D721Med (cell line): ENCODE measurements around the gene KDM5C.

Experiments used
- DNase-seq: peaks from one replicate; pipeline ENCODE4 v3.0.0; 2011; ENCODE audit warnings: low spot score; ENCODE audit not compliant: insufficient read length
- FAIRE-seq: peaks from 2 replicates; lab custom pipeline; 2011; peaks lifted over from hg19 to GRCh38; lab: Jason Lieb, UNC
- TF ChIP-seq, protein P1 (sequence below): IDR thresholded peaks from 2 replicates; pipeline ENCODE4 v1.5.1; 2012; ENCODE audit warnings: mild to moderate bottlenecking, control low read depth; ENCODE audit not compliant: insufficient read depth; ENCODE audit errors: missing control alignments

KDM5C gene

DNA sequence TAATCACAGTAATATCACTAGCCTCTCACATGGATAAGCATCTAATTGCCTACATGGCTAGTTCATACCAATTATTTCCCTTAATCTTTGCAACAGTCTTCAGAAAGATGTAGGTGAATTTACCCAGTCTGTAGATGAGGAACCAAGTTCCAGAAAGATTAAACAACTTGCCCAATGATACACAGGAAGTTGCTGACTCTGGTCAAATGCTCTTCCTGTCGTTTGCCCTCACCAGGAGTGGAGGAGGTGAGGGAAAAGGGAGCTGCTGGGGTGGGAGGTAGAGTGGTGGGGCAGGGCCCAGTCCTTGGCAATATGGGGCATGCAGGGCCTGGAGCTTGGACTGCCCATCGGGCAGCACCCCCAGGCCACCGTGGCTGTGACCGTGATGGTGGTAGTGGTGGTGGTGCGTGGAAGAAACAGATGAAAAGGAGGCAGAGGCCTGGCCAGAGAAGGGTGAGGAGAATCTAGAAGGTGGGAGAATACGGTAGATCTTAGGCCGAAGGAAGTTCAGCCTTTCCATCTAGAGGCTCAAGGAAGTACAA is 2.3 kb upstream of the KDM5C start:
- TF ChIP-seq, protein P1, sequence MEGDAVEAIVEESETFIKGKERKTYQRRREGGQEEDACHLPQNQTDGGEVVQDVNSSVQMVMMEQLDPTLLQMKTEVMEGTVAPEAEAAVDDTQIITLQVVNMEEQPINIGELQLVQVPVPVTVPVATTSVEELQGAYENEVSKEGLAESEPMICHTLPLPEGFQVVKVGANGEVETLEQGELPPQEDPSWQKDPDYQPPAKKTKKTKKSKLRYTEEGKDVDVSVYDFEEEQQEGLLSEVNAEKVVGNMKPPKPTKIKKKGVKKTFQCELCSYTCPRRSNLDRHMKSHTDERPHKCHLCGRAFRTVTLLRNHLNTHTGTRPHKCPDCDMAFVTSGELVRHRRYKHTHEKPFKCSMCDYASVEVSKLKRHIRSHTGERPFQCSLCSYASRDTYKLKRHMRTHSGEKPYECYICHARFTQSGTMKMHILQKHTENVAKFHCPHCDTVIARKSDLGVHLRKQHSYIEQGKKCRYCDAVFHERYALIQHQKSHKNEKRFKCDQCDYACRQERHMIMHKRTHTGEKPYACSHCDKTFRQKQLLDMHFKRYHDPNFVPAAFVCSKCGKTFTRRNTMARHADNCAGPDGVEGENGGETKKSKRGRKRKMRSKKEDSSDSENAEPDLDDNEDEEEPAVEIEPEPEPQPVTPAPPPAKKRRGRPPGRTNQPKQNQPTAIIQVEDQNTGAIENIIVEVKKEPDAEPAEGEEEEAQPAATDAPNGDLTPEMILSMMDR, result no peak
- DNase-seq, result no peak
- no peak for FAIRE-seq

DNA sequence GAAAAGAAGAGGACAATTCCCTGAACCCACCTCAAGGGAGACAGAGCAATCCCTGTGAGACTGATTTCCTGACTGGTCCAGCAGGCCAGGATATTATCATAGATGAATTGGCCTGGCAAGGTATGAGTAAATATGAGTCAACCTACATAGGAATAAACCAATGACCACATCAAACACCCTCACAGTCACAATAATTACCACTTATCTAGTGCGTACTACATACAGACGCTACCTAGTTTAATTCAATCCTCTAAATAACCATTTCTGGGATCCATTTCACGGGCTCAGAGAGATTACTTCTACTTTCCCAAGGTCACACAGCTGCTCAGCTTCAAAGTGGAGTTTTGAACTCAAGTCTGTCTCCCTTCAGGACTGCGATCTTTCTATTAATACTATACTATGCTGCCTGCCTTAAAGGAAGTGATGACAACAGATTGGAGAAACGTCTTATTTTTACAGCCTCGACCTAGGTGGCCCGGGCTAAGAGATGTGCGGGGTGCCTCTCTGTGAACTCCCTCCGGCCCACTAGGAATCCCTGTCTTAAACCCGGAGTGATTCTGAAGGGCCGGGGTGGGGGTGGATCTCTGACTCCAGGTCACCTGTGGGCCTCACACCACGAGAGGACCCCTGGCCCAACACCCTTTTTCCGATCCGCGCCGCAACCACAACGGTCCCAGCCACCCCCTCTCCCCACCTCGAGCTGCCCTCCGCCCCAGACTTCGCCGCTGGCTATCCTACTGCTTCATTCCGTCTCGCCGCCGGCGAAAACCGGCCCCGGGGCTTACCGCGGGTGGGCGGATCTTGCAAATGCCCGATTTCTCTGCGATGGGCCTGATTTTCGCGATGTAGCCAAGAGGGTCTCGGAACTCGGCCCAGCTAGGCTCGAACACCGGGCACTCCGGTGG is 800 bp downstream of the KDM5C start:
- FAIRE-seq (no peak), DNase-seq (no peak)
- TF ChIP-seq, protein P1, result no peak

DNA sequence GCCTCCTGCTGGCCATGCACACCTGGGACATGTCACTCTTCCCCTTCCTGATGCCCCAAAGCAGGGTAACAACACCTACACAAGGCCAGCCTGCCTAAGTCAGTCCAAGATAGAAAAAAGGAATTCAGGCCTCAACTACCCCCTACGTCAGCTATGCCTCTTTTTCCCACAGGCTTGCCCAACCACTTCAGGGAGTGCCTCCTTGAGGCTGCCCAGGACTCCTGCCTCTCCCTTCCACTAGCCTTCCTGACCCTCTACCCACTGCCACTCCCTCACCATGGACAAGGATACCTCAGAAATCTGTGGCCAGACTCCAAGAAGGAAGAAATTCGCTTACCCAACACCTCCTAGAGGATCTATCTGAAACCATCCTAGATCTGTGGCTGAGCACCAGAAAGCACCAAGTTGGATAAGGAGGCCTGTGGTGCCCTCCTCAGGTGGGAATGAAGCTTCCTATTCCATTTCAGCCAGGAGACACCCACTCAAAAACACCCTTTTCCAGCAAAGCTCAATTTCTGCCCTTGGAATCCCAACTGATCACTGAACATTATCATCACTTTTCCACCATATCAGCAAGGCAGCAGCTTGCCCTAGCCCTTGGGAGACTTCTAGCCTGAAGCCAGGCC is 1.8 kb downstream of the KDM5C start:
- FAIRE-seq, result no peak
- DNase-seq, result no peak
- TF ChIP-seq, protein P1, result no peak

DNA sequence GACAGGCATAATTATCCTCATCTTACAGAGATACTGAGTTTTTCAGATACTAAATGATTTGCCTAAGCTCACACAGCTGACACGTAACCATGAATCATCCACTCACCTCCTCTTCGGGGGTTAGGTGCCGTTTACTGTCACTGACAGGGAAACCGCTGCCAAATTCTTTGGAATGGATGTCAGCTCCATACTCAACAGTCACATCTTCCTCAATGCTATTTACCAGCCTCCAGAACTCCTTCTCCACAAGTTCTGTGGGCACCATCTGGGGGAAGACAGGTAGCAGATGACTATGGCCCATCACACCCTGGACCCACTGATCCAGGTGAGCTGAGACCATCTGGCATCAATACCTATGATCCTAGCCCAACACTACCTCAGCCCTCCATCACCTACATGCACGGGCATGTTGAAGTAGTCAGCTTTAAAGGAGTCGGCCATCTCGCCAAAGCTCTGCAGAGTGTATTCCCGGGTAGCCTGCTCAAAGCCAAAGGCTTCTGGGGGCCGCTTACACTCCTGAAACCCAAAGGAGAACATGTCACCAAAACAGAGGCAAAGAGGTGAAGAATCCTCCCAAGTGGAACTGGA is 13.5 kb downstream of the KDM5C start:
- FAIRE-seq (no peak), DNase-seq (no peak)
- TF ChIP-seq, protein P1, result no peak

DNA sequence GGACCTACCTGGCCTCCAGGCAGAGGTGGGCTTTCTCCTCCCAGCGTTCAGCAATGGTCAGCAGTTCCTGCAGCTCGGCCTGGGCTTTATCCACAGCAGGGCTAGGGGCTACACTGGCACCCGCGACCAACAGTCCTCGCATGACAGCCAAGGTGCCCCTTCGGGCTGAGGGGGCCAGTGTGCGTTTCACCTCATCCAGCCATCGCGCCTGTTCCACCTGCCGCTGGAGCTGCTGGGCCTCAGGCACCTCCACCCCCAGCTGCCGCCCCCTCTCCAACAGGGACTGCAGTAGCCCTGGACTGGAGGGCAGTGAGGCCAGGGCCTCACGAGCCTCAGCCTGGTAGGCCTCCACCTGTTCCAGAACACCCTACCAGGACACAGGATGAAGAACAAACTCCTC is 28.3 kb downstream of the KDM5C start:
- TF ChIP-seq, protein P1, result no peak
- no peak for DNase-seq
- no peak for FAIRE-seq

DNA sequence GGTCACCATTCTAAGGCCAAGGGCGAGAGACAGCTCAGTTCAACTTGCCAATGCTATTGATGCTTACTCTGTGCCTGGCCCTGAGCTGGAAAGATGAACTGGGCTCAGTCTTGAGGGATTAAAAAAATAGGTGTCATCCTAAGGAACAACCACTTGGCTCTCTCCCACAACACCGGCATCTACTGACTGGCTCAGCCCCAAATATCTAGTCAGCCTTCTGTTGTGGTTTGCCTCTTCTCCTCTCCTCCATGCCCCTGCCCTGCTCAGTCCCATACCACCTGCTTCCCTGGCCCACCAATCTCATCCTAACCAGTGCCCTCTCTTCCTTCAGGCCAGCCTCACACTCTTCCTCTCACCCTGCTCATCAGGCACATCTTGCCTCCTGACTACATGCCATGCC is 29.6 kb downstream of the KDM5C start:
- FAIRE-seq (no peak), DNase-seq (no peak)
- TF ChIP-seq, protein P1, result no peak
